Ishikawa (cell line): ENCODE measurements around the gene CNTNAP5.

ENCODE experiments used
- CEBPB ChIP-seq: IDR thresholded peaks from 2 replicates; pipeline ENCODE4 v1.6.1; 2012
- CREB1 ChIP-seq: IDR thresholded peaks from 2 replicates; pipeline ENCODE4 v1.6.1; 2012; ENCODE audit warnings: low read depth
- EGR1 ChIP-seq: IDR thresholded peaks from 2 replicates; pipeline ENCODE4 v1.6.1; 2012
- EP300 ChIP-seq: IDR thresholded peaks from 2 replicates; pipeline ENCODE4 v1.6.1; 2012; ENCODE audit warnings: borderline replicate concordance
- FOXM1 ChIP-seq: IDR thresholded peaks from 2 replicates; pipeline ENCODE4 v1.6.1; 2012; ENCODE audit warnings: low read depth, borderline replicate concordance
- MAX ChIP-seq: IDR thresholded peaks from 2 replicates; pipeline ENCODE4 v1.6.1; 2012
- NFIC ChIP-seq: IDR thresholded peaks from 2 replicates; pipeline ENCODE4 v1.6.1; 2012
- RAD21 ChIP-seq: IDR thresholded peaks from 2 replicates; pipeline ENCODE4 v1.6.1; 2012; ENCODE audit warnings: low read depth
- REST ChIP-seq: IDR thresholded peaks from 2 replicates; pipeline ENCODE4 v1.6.1; 2012; ENCODE audit warnings: low read depth, mild to moderate bottlenecking
- TAF1 ChIP-seq: IDR thresholded peaks from 2 replicates; pipeline ENCODE4 v1.6.1; 2012; ENCODE audit warnings: low read depth, mild to moderate bottlenecking
- TCF12 ChIP-seq: IDR thresholded peaks from 2 replicates; pipeline ENCODE4 v1.6.1; 2012; ENCODE audit warnings: low read depth
- TEAD4 ChIP-seq: IDR thresholded peaks from 2 replicates; pipeline ENCODE4 v1.6.1; 2012
- USF1 ChIP-seq: IDR thresholded peaks from 2 replicates; pipeline ENCODE4 v1.6.1; 2012
- YY1 ChIP-seq: IDR thresholded peaks from 2 replicates; pipeline ENCODE4 v1.6.1; 2012; ENCODE audit warnings: low read depth
- ZBTB7A ChIP-seq: IDR thresholded peaks from 2 replicates; pipeline ENCODE4 v1.6.1; 2012; ENCODE audit warnings: low read depth

Gene CNTNAP5

GRCh38 chr2:124589971-124590370 lies 564.9 kb downstream of the CNTNAP5 start:
- TF ChIP-seq ZBTB7A (no peak), TAF1 (no peak), MAX (no peak), EP300 (no peak), RAD21 (no peak), USF1 (no peak), TCF12 (no peak), TEAD4 (no peak), YY1 (no peak), CEBPB (no peak), FOXM1 (no peak), NFIC (no peak), CREB1 (no peak), EGR1 (no peak), REST (no peak)

GRCh38 chr2:124602759-124603158 lies 577.7 kb downstream of the CNTNAP5 start:
- no peak for TF ChIP-seq REST
- TF ChIP-seq CREB1: no peak
- no peak for TF ChIP-seq RAD21

GRCh38 chr2:124604940-124605339 lies 579.9 kb downstream of the CNTNAP5 start:
- no peak for TF ChIP-seq MAX

GRCh38 chr2:124607679-124608078 lies 582.6 kb downstream of the CNTNAP5 start:
- TF ChIP-seq EP300: no peak
- TF ChIP-seq TEAD4: no peak
- TF ChIP-seq MAX: no peak
- TF ChIP-seq TAF1: no peak
- TF ChIP-seq TCF12: no peak
- TF ChIP-seq NFIC: no peak
- no peak for TF ChIP-seq RAD21
- no peak for TF ChIP-seq FOXM1
- TF ChIP-seq REST: no peak
- no peak for TF ChIP-seq USF1
- no peak for TF ChIP-seq CREB1
- no peak for TF ChIP-seq CEBPB
- TF ChIP-seq EGR1: no peak
- no peak for TF ChIP-seq ZBTB7A

- TF ChIP-seq CREB1 (no peak), EGR1 (no peak)
These were observed 584.6 kb downstream of the CNTNAP5 start for GRCh38 chr2:124609667-124610066.

- TF ChIP-seq ZBTB7A (no peak), CREB1 (no peak), YY1 (no peak), REST (no peak), FOXM1 (no peak), EGR1 (no peak), USF1 (no peak), NFIC (no peak), RAD21 (no peak), TCF12 (no peak), TAF1 (no peak)
These were observed 585.1 kb downstream of the CNTNAP5 start for GRCh38 chr2:124610141-124610540.
